ENCODE results near the gene LSMEM2.
A peak's percentile ranks its signal among the peaks of the same experiment; 100 is the strongest.

- TF ChIP-seq EZH2 (IDR thresholded peaks at IDR 0.05; ENCODE audit: borderline replicate concordance): no peak
- TF ChIP-seq, protein P1, sequence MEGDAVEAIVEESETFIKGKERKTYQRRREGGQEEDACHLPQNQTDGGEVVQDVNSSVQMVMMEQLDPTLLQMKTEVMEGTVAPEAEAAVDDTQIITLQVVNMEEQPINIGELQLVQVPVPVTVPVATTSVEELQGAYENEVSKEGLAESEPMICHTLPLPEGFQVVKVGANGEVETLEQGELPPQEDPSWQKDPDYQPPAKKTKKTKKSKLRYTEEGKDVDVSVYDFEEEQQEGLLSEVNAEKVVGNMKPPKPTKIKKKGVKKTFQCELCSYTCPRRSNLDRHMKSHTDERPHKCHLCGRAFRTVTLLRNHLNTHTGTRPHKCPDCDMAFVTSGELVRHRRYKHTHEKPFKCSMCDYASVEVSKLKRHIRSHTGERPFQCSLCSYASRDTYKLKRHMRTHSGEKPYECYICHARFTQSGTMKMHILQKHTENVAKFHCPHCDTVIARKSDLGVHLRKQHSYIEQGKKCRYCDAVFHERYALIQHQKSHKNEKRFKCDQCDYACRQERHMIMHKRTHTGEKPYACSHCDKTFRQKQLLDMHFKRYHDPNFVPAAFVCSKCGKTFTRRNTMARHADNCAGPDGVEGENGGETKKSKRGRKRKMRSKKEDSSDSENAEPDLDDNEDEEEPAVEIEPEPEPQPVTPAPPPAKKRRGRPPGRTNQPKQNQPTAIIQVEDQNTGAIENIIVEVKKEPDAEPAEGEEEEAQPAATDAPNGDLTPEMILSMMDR (IDR thresholded peaks at IDR 0.05; ENCODE audit: poor library complexity): peak; percentile 42
Observed at GRCh38 chr3:50256978-50257890, 21.7 kb upstream of the LSMEM2 start.

Measured in hepatocyte (in vitro differentiated cells).